Osteoblast (primary cell): ENCODE measurements around the gene ADGRL3. TPM values are rescaled to one million over a fixed set of nuclear protein-coding genes. Genes with fewer than 3 reads are reported as not detected.

ENCODE experiments used
- DNase-seq: peaks from one replicate; pipeline ENCODE4 v3.0.0; 2011; ENCODE audit warnings: low spot score, mixed read lengths; ENCODE audit not compliant: insufficient read length; ENCODE audit errors: missing footprints
- H2AFZ ChIP-seq: 2 replicates; pipeline ENCODE4 v1.6.0; 2011; ENCODE audit warnings: mild to moderate bottlenecking, low read length
- H3K27ac ChIP-seq: 2 replicates; pipeline ENCODE4 v1.5.1; 2011; ENCODE audit warnings: mild to moderate bottlenecking, low read depth, low read length, moderate library complexity
- H3K27me3 ChIP-seq: 2 replicates; pipeline ENCODE4 v1.6.0; 2012; ENCODE audit warnings: mild to moderate bottlenecking, control low read depth, inconsistent platforms, low read length, moderate library complexity; ENCODE audit not compliant: insufficient read depth
- H3K36me3 ChIP-seq: 2 replicates; pipeline ENCODE4 v1.5.1; 2011; ENCODE audit warnings: mild to moderate bottlenecking, low read length, control low read depth, moderate library complexity; ENCODE audit not compliant: insufficient read depth
- H3K4me1 ChIP-seq: 2 replicates; pipeline ENCODE4 v1.5.1; 2011; ENCODE audit warnings: mild to moderate bottlenecking, low read length, control low read depth, moderate library complexity; ENCODE audit not compliant: insufficient read depth
- H3K4me2 ChIP-seq: 2 replicates; pipeline ENCODE4 v1.6.0; 2011; ENCODE audit warnings: mild to moderate bottlenecking, low read length; ENCODE audit not compliant: insufficient read depth
- H3K4me3 ChIP-seq: fragments of 200-600 bp; sonication (generic); 3 replicates; pipeline ENCODE4 v1.5.1; 2012; ENCODE audit warnings: mild to moderate bottlenecking, low read length, inconsistent platforms; ENCODE audit not compliant: insufficient read depth
- H3K79me2 ChIP-seq: 2 replicates; pipeline ENCODE4 v1.6.0; 2012; ENCODE audit warnings: mild to moderate bottlenecking, low read length, control low read depth, inconsistent platforms; ENCODE audit not compliant: insufficient read depth
- H3K9me3 ChIP-seq: 2 replicates; pipeline ENCODE4 v1.5.1; 2011; ENCODE audit warnings: low read depth, low read length, control low read depth
- H4K20me1 ChIP-seq: 2 replicates; pipeline ENCODE4 v1.6.0; 2012; ENCODE audit warnings: mild to moderate bottlenecking, low read length, control low read depth; ENCODE audit not compliant: insufficient read depth
- total RNA-seq: library from RNA; depleted of rRNA; stranded (reverse); fragments of >200 nt; gene quantifications from 2 replicates; pipeline ENCODE4 v1.2.3, GENCODE V29; 2012
- TF ChIP-seq, protein P1 (sequence below): IDR thresholded peaks from 2 replicates; pipeline ENCODE4 v1.5.1; 2011; ENCODE audit warnings: mild to moderate bottlenecking, low read depth, low read length, moderate library complexity; ENCODE audit errors: extremely low read depth

ADGRL3 gene
- total RNA-seq, 1 donor, result not detected

DNA sequence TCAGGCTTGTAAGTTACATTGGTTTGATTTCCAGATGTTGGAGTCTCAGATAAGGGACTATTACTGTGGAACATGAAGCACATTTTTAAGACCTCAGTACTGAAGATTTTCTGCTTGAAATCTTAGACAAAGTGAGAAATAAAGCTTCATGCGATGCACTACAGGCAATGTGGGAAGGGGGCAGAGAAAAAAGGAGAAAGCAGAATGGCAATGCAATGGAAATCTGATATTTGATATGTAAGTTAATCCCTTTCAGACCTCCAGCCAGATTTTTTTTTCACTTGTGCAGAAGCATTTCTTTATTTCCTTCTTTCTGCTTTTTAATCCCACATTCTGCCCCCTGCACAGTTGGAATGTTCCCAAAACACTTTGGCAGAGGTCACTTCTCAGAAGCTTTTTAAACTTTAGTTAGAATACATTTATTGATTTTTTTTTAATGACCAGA is 174.3 kb downstream of the ADGRL3 start:
- no peak overlapping the region for H3K4me2 ChIP-seq
- H3K9me3 ChIP-seq, result no peaks in the 10 kb centered on the region
- TF ChIP-seq, protein P1, sequence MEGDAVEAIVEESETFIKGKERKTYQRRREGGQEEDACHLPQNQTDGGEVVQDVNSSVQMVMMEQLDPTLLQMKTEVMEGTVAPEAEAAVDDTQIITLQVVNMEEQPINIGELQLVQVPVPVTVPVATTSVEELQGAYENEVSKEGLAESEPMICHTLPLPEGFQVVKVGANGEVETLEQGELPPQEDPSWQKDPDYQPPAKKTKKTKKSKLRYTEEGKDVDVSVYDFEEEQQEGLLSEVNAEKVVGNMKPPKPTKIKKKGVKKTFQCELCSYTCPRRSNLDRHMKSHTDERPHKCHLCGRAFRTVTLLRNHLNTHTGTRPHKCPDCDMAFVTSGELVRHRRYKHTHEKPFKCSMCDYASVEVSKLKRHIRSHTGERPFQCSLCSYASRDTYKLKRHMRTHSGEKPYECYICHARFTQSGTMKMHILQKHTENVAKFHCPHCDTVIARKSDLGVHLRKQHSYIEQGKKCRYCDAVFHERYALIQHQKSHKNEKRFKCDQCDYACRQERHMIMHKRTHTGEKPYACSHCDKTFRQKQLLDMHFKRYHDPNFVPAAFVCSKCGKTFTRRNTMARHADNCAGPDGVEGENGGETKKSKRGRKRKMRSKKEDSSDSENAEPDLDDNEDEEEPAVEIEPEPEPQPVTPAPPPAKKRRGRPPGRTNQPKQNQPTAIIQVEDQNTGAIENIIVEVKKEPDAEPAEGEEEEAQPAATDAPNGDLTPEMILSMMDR, result no peak
- H3K79me2 ChIP-seq, result no peaks in the 10 kb centered on the region
- H3K4me1 ChIP-seq, result no peaks in the 10 kb centered on the region
- no peaks in the 10 kb centered on the region for H3K36me3 ChIP-seq
- H3K4me3 ChIP-seq, result no peak overlapping the region
- H3K27ac ChIP-seq, result no peak overlapping the region
- no peak for DNase-seq
- H3K27me3 ChIP-seq, result no peaks in the 10 kb centered on the region
- H4K20me1 ChIP-seq, result no peaks in the 10 kb centered on the region
- H2AFZ ChIP-seq, result no peak overlapping the region

DNA sequence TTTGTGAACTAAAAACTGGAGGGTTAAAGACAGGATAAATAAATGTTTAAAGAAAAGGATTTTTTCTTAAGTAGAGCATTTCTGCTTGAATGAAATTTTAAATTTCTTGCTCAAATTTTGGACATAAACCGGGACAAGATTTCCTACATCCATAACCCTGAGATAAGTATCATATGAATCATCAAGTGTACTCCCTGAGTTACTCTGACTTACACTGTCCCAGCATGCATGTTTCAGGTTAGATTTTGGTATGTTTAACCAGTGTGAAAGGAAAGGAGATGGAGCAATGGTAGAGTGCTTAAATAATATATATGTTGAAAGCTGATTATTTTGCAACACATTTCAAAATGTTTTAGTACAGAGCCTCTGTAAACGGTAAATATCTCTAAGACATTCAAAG is 175.2 kb downstream of the ADGRL3 start:
- DNase-seq, result peak; percentile 17
- TF ChIP-seq, protein P1, result no peak
- H4K20me1 ChIP-seq, result no peaks in the 10 kb centered on the region
- no peak overlapping the region for H3K27ac ChIP-seq
- H3K79me2 ChIP-seq, result no peaks in the 10 kb centered on the region
- no peaks in the 10 kb centered on the region for H3K27me3 ChIP-seq
- H2AFZ ChIP-seq, result no peak overlapping the region
- H3K4me2 ChIP-seq, result no peak overlapping the region
- H3K9me3 ChIP-seq, result no peaks in the 10 kb centered on the region
- no peaks in the 10 kb centered on the region for H3K36me3 ChIP-seq
- no peak overlapping the region for H3K4me3 ChIP-seq
- no peaks in the 10 kb centered on the region for H3K4me1 ChIP-seq

DNA sequence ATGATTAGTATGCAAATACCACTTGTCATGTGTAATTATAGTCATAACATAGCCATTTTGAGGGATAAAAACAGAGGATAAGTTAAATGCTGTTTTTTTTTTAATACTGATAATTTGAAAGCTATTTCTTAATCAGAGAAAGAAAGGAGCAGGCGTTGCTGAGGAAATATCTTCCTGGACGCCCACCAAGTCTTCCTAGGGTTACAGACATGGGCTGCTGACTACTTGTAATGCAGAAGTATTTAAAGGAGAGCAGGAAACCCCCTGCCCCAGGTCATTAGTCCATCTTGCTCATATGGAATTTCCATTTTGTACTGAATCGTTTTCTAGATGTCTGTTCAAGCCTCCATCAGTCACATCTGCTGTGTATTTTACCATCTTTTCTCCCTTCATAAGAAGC is 176.2 kb downstream of the ADGRL3 start:
- Histone ChIP-seq H3K4me2 (no peak overlapping the region), H3K79me2 (no peaks in the 10 kb centered on the region), H3K9me3 (no peaks in the 10 kb centered on the region), H3K27me3 (no peaks in the 10 kb centered on the region), H3K36me3 (no peaks in the 10 kb centered on the region), H3K4me3 (no peak overlapping the region), H3K27ac (no peak overlapping the region), H2AFZ (no peak overlapping the region), H3K4me1 (no peaks in the 10 kb centered on the region), H4K20me1 (no peaks in the 10 kb centered on the region)
- TF ChIP-seq, protein P1, result no peak
- no peak for DNase-seq

GRCh38 chr4:61379406-61379805 is 179.3 kb downstream of the ADGRL3 start:
- TF ChIP-seq, protein P1, result no peak
- DNase-seq, result no peak
- Histone ChIP-seq H3K36me3 (no peaks in the 10 kb centered on the region), H2AFZ (no peak overlapping the region), H3K27me3 (no peaks in the 10 kb centered on the region), H3K79me2 (no peaks in the 10 kb centered on the region), H3K27ac (no peak overlapping the region), H3K4me3 (no peak overlapping the region), H4K20me1 (no peaks in the 10 kb centered on the region), H3K9me3 (no peaks in the 10 kb centered on the region), H3K4me2 (no peak overlapping the region), H3K4me1 (no peaks in the 10 kb centered on the region)
